DND-41 (cell line): ENCODE results near the gene USP22.

Source experiments
- ATAC-seq: fragments of 200-7000 bp; cut with Tn5 transposase; 3 replicates; pipeline ENCODE4 v1.9.1; 2021; ENCODE audit warnings: low read depth; ENCODE audit not compliant: insufficient read depth
- DNase-seq: peaks from one replicate; pipeline ENCODE4 v3.0.0-alpha.2; 2020
- H2AFZ ChIP-seq: 2 replicates; pipeline ENCODE4 v1.6.0; 2012; ENCODE audit warnings: low read depth, low read length
- H3K27ac ChIP-seq: 2 replicates; pipeline ENCODE4 v1.5.1; 2012; ENCODE audit warnings: low read length, inconsistent platforms
- H3K27me3 ChIP-seq: fragments of 200-600 bp; sonication (generic); 2 replicates; pipeline ENCODE4 v1.6.0; 2012; ENCODE audit warnings: low read length, mild to moderate bottlenecking, inconsistent platforms; ENCODE audit not compliant: insufficient read depth, poor library complexity
- H3K36me3 ChIP-seq: 2 replicates; pipeline ENCODE4 v1.5.1; 2012; ENCODE audit warnings: low read length, inconsistent platforms; ENCODE audit not compliant: insufficient read depth
- H3K4me1 ChIP-seq: 2 replicates; pipeline ENCODE4 v1.5.1; 2012; ENCODE audit warnings: mild to moderate bottlenecking, low read length; ENCODE audit not compliant: insufficient read depth
- H3K4me2 ChIP-seq: 2 replicates; pipeline ENCODE4 v1.6.0; 2012; ENCODE audit warnings: mild to moderate bottlenecking, moderate library complexity, low read length, inconsistent platforms; ENCODE audit not compliant: insufficient read depth
- H3K4me3 ChIP-seq, 2 experiments: fragments of 200-600 bp in 1 of 2; shearing (Covaris generic) in 1 of 2; 2 replicates each; pipeline ENCODE4 v1.5.1; 2012 to 2016; ENCODE audit warnings: inconsistent platforms in 2 of 2, low read length in 2 of 2, mild to moderate bottlenecking in 2 of 2, low read depth in 1 of 2, moderate library complexity in 1 of 2
- H3K79me2 ChIP-seq: 2 replicates; pipeline ENCODE4 v1.6.0; 2012; ENCODE audit warnings: low read length, inconsistent platforms; ENCODE audit not compliant: insufficient read depth
- H3K9ac ChIP-seq: 2 replicates; pipeline ENCODE4 v1.6.0; 2012; ENCODE audit warnings: low read depth, mild to moderate bottlenecking, inconsistent platforms, low read length, moderate library complexity
- H3K9me3 ChIP-seq: 2 replicates; pipeline ENCODE4 v1.5.1; 2012; ENCODE audit warnings: low read length, moderate library complexity, mild to moderate bottlenecking, inconsistent platforms; ENCODE audit not compliant: insufficient read depth, severe bottlenecking
- H4K20me1 ChIP-seq: 2 replicates; pipeline ENCODE4 v1.6.0; 2012; ENCODE audit warnings: low read length; ENCODE audit not compliant: insufficient read depth
- EZH2 ChIP-seq: IDR thresholded peaks from 3 replicates; pipeline ENCODE4 v1.6.1; 2012; ENCODE audit warnings: borderline replicate concordance, low read depth, mild to moderate bottlenecking, moderate library complexity, low read length, inconsistent platforms; ENCODE audit not compliant: severe bottlenecking
- TF ChIP-seq, protein P1 (sequence below): IDR thresholded peaks from 2 replicates; pipeline ENCODE4 v1.5.1; 2012; ENCODE audit warnings: borderline replicate concordance, low read length, moderate library complexity, mild to moderate bottlenecking; ENCODE audit not compliant: poor library complexity, severe bottlenecking; ENCODE audit errors: extremely low read depth

Gene USP22

GRCh38 chr17:21019976-21020586 lies 22.7 kb downstream of the USP22 start:
- Histone ChIP-seq H3K4me2 (no peak overlapping the region), H3K4me3 (no peak overlapping the region), H3K9ac (no peak overlapping the region), H3K9me3 (no peaks in the 10 kb centered on the region), H3K36me3 (peaks cover 95% of the 10 kb centered on the region), H2AFZ (no peak overlapping the region), H3K27ac (no peak overlapping the region), H3K79me2 (peaks cover 100% of the 10 kb centered on the region), H4K20me1 (peaks cover 99% of the 10 kb centered on the region), H3K27me3 (no peaks in the 10 kb centered on the region), H3K4me1 (no peaks in the 10 kb centered on the region)
- DNase-seq (no peak), ATAC-seq (peak; percentile 54; the same call in 2 of the 3 replicates)
- TF ChIP-seq, protein P1, sequence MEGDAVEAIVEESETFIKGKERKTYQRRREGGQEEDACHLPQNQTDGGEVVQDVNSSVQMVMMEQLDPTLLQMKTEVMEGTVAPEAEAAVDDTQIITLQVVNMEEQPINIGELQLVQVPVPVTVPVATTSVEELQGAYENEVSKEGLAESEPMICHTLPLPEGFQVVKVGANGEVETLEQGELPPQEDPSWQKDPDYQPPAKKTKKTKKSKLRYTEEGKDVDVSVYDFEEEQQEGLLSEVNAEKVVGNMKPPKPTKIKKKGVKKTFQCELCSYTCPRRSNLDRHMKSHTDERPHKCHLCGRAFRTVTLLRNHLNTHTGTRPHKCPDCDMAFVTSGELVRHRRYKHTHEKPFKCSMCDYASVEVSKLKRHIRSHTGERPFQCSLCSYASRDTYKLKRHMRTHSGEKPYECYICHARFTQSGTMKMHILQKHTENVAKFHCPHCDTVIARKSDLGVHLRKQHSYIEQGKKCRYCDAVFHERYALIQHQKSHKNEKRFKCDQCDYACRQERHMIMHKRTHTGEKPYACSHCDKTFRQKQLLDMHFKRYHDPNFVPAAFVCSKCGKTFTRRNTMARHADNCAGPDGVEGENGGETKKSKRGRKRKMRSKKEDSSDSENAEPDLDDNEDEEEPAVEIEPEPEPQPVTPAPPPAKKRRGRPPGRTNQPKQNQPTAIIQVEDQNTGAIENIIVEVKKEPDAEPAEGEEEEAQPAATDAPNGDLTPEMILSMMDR, result peak; percentile 44
- no peak for TF ChIP-seq EZH2

GRCh38 chr17:21018894-21019293 lies 23.9 kb downstream of the USP22 start:
- DNase-seq (no peak), ATAC-seq (no peak)
- H4K20me1 ChIP-seq, result peaks cover 99% of the 10 kb centered on the region
- no peak overlapping the region for H2AFZ ChIP-seq
- no peak overlapping the region for H3K9ac ChIP-seq
- no peaks in the 10 kb centered on the region for H3K9me3 ChIP-seq
- H3K36me3 ChIP-seq, result peaks cover 95% of the 10 kb centered on the region
- no peak overlapping the region for H3K4me3 ChIP-seq
- no peak overlapping the region for H3K27ac ChIP-seq
- H3K79me2 ChIP-seq, result peaks cover 100% of the 10 kb centered on the region
- H3K4me2 ChIP-seq, result no peak overlapping the region
- TF ChIP-seq, protein P1, result no peak
- TF ChIP-seq EZH2, result no peak
- no peaks in the 10 kb centered on the region for H3K4me1 ChIP-seq
- H3K27me3 ChIP-seq, result no peaks in the 10 kb centered on the region

DNA sequence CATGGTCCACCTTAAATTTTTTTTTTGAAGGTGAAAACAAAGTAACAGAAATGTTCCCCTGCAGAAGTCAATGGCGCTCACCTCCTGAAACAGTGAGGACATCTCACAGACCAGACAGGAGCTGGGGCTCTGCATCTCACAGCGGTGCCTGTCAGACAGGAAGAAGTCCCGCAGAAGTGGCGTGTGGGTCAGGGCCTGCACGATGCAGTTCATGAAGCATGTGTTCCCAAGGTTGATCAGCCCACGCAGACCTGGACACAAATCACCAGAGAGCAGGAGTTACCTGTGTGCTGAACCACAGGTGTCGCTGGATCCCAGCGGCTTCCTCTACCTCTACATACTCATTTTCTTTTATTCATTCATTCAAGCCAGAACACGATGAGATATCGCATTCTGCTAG lies 24.9 kb downstream of the USP22 start:
- TF ChIP-seq EZH2, result no peak
- TF ChIP-seq, protein P1, result no peak
- no peak overlapping the region for H2AFZ ChIP-seq
- ATAC-seq (no peak), DNase-seq (no peak)
- no peaks in the 10 kb centered on the region for H3K9me3 ChIP-seq
- peaks cover 98% of the 10 kb centered on the region for H3K79me2 ChIP-seq
- no peak overlapping the region for H3K4me3 ChIP-seq
- H3K27ac ChIP-seq, result no peak overlapping the region
- peaks cover 95% of the 10 kb centered on the region for H3K36me3 ChIP-seq
- peaks cover 97% of the 10 kb centered on the region for H4K20me1 ChIP-seq
- no peak overlapping the region for H3K4me2 ChIP-seq
- no peak overlapping the region for H3K9ac ChIP-seq
- no peaks in the 10 kb centered on the region for H3K27me3 ChIP-seq
- no peaks in the 10 kb centered on the region for H3K4me1 ChIP-seq
